HepG2 (cell line): ENCODE data around the gene SPON2. TPM values are rescaled to one million over a fixed set of nuclear protein-coding genes. Genes with fewer than 3 reads are reported as not detected.

ENCODE experiments used
- FOXA3 ChIP-seq: IDR thresholded peaks from 2 replicates; pipeline ENCODE4 v1.6.1; 2016; ENCODE audit warnings: missing genetic modification reagents, missing compliant biosample characterization
- NFYB ChIP-seq: sonication (generic); formaldehyde crosslinking; IDR thresholded peaks from 2 replicates; pipeline ENCODE4 v1.4.0; 2020; ENCODE audit warnings: missing genetic modification reagents
- RXRB ChIP-seq: IDR thresholded peaks from 2 replicates; pipeline ENCODE4 v1.6.1; 2016; ENCODE audit warnings: borderline replicate concordance, missing genetic modification reagents, missing compliant biosample characterization
- SAP130 ChIP-seq: IDR thresholded peaks from 2 replicates; pipeline ENCODE4 v1.6.1; 2016; ENCODE audit warnings: low read depth
- SP140L ChIP-seq: sonication (generic); formaldehyde crosslinking; IDR thresholded peaks from 2 replicates; pipeline ENCODE4 v1.4.0; 2020; ENCODE audit warnings: missing genetic modification reagents, borderline replicate concordance
- TRIM24 ChIP-seq: sonication (generic); formaldehyde crosslinking; IDR thresholded peaks from 2 replicates; pipeline ENCODE4 v1.8.0; 2022; ENCODE audit warnings: mild to moderate bottlenecking, missing genetic modification reagents
- XBP1 ChIP-seq: sonication (generic); formaldehyde crosslinking; IDR thresholded peaks from 2 replicates; pipeline ENCODE4 v1.5.0; 2020; ENCODE audit warnings: missing genetic modification reagents
- XRCC5 ChIP-seq: fragments of 200-400 bp; formaldehyde crosslinking; optimal IDR thresholded peaks from 2 replicates; pipeline ENCODE3; 2017; ENCODE audit warnings: mild to moderate bottlenecking, low read length
- ZBTB38 ChIP-seq: sonication (generic); formaldehyde crosslinking; IDR thresholded peaks from 2 replicates; pipeline ENCODE4 v1.5.1; 2020; ENCODE audit warnings: mild to moderate bottlenecking, missing genetic modification reagents
- ZBTB8A ChIP-seq: sonication (generic); formaldehyde crosslinking; IDR thresholded peaks from 2 replicates; pipeline ENCODE4 v1.4.0; 2020; ENCODE audit warnings: mild to moderate bottlenecking, low read depth, missing genetic modification reagents, borderline replicate concordance
- ZNF331 ChIP-seq: sonication (generic); formaldehyde crosslinking; IDR thresholded peaks from 2 replicates; pipeline ENCODE4 v1.4.0; 2020; ENCODE audit warnings: missing genetic modification reagents
- ZNF333 ChIP-seq: sonication (generic); formaldehyde crosslinking; IDR thresholded peaks from 2 replicates; pipeline ENCODE4 v1.4.0; 2020; ENCODE audit warnings: mild to moderate bottlenecking, missing genetic modification reagents, borderline replicate concordance
- ZNF558 ChIP-seq: sonication (generic); formaldehyde crosslinking; IDR thresholded peaks from 2 replicates; pipeline ENCODE4 v1.9.0; 2022; ENCODE audit warnings: mild to moderate bottlenecking, missing genetic modification reagents, borderline replicate concordance
- ZNF605 ChIP-seq: sonication (generic); formaldehyde crosslinking; IDR thresholded peaks from 2 replicates; pipeline ENCODE4 v1.8.0; 2022; ENCODE audit warnings: mild to moderate bottlenecking, missing genetic modification reagents
- ZNF724P ChIP-seq: sonication (generic); formaldehyde crosslinking; IDR thresholded peaks from 2 replicates; pipeline ENCODE4 v1.8.0; 2022; ENCODE audit warnings: missing genetic modification reagents, borderline replicate concordance
- ZSCAN9 ChIP-seq: IDR thresholded peaks from 2 replicates; pipeline ENCODE4 v1.6.1; 2016; ENCODE audit warnings: borderline replicate concordance
- polyA plus RNA-seq, 8 experiments: library from polyadenylated mRNA; depleted of rRNA in 3 of 8; stranded (reverse) in 7 of 8; unstranded in 1 of 8; fragments of >200 nt; fragmentation: Illumina TruSeq in 4 of 8; extraction: Trizol in 4 of 8; gene quantifications; 2 replicates each; pipeline versions ENCODE4 v1.2.1 to v1.2.3, GENCODE V29; 2011 to 2016; ENCODE audit warnings: low read depth in 4 of 8, missing spikeins in 1 of 8, mixed read lengths in 1 of 8; ENCODE audit not compliant: insufficient read depth in 1 of 8
- total RNA-seq, 5 experiments: library from RNA; depleted of rRNA; stranded (reverse); fragments of >200 nt; fragmentation: Illumina TruSeq; extraction: Trizol; gene quantifications; 2 replicates each; pipeline ENCODE4 v1.2.3, GENCODE V29; 2016; ENCODE audit warnings: low read depth in 1 of 5
- TF ChIP-seq, protein P1 (sequence below): sonication (generic); formaldehyde crosslinking; conservative IDR thresholded peaks from 2 replicates; pipeline ENCODE4 v1.4.0; 2020; ENCODE audit warnings: missing genetic modification reagents
- TF ChIP-seq, protein P2 (sequence below): sonication (generic); formaldehyde crosslinking; IDR thresholded peaks from 2 replicates; pipeline ENCODE4 v1.8.1; 2023; ENCODE audit warnings: mild to moderate bottlenecking, missing genetic modification reagents
- TF ChIP-seq, protein P3 (sequence below): sonication (generic); formaldehyde crosslinking; IDR thresholded peaks from 2 replicates; pipeline ENCODE4 v1.4.0; 2020; ENCODE audit warnings: missing genetic modification reagents
- TF ChIP-seq, protein P4 (sequence below): sonication (generic); formaldehyde crosslinking; IDR thresholded peaks from 2 replicates; pipeline ENCODE4 v1.9.0; 2021; ENCODE audit warnings: mild to moderate bottlenecking, missing genetic modification reagents

The SPON2 gene
- total and polyA plus RNA-seq, 2 of the 13 experiments (the other 11 are each of a cell fraction or from before 2014, with no cell fraction given) = 17.4 to 55.2 TPM

DNA sequence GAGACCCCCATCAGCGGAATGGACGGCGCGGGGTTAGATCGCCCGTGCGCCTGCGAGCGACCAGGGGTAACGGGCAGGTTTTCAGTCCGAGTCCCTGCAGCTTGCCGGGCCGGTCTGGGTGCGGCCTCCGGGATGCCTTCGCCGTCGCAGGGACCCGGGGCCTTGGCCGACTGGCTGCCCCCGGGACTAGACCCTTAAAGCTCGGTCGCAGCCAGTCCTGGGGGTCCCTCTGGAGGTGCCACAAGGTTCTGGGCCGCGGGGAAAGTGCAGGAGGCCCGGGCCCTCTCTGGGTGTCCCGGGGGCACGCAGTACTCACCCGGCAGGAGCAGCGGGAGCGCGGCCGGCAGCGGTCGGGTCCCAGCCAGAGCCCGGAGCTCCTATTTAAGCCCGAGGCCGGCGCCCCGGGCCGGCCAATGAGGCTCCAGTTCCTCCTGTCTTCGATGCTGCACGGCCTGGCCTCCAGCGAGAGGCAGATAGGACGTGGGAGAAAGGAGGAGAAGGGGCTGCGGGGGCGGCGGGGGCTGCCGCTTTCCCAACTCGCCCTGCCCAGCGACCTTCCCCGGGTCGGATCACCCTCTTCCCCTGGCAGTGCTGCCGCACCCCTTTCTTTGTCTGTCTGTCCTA, at the start of gene SPON2 (continued):
- TF ChIP-seq, protein P1, sequence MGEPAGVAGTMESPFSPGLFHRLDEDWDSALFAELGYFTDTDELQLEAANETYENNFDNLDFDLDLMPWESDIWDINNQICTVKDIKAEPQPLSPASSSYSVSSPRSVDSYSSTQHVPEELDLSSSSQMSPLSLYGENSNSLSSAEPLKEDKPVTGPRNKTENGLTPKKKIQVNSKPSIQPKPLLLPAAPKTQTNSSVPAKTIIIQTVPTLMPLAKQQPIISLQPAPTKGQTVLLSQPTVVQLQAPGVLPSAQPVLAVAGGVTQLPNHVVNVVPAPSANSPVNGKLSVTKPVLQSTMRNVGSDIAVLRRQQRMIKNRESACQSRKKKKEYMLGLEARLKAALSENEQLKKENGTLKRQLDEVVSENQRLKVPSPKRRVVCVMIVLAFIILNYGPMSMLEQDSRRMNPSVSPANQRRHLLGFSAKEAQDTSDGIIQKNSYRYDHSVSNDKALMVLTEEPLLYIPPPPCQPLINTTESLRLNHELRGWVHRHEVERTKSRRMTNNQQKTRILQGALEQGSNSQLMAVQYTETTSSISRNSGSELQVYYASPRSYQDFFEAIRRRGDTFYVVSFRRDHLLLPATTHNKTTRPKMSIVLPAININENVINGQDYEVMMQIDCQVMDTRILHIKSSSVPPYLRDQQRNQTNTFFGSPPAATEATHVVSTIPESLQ = no peak
- TF ChIP-seq ZNF724P (no peak), ZSCAN9 (CRISPR knock-in tag) (no peak), FOXA3 (no peak), ZBTB38 (CRISPR knock-in tag) (no peak), XRCC5 (peak; percentile 23), ZNF558 (CRISPR knock-in tag) (no peak), ZNF605 (CRISPR knock-in tag) (no peak), NFYB (no peak), XBP1 (CRISPR knock-in tag) (no peak), ZBTB8A (CRISPR knock-in tag) (no peak), SP140L (CRISPR knock-in tag) (no peak), SAP130 (peak; percentile 13; the same call in 1 of the 2 replicates), ZNF333 (peak; percentile 30; the same call in 1 of the 2 replicates), ZNF331 (CRISPR knock-in tag) (no peak), TRIM24 (CRISPR knock-in tag) (no peak), RXRB (CRISPR knock-in tag) (no peak)
- TF ChIP-seq, protein P2, sequence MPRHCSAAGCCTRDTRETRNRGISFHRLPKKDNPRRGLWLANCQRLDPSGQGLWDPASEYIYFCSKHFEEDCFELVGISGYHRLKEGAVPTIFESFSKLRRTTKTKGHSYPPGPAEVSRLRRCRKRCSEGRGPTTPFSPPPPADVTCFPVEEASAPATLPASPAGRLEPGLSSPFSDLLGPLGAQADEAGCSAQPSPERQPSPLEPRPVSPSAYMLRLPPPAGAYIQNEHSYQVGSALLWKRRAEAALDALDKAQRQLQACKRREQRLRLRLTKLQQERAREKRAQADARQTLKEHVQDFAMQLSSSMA (CRISPR knock-in tag) = no peak
- TF ChIP-seq, protein P3, sequence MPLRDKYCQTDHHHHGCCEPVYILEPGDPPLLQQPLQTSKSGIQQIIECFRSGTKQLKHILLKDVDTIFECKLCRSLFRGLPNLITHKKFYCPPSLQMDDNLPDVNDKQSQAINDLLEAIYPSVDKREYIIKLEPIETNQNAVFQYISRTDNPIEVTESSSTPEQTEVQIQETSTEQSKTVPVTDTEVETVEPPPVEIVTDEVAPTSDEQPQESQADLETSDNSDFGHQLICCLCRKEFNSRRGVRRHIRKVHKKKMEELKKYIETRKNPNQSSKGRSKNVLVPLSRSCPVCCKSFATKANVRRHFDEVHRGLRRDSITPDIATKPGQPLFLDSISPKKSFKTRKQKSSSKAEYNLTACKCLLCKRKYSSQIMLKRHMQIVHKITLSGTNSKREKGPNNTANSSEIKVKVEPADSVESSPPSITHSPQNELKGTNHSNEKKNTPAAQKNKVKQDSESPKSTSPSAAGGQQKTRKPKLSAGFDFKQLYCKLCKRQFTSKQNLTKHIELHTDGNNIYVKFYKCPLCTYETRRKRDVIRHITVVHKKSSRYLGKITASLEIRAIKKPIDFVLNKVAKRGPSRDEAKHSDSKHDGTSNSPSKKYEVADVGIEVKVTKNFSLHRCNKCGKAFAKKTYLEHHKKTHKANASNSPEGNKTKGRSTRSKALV = peak; percentile 70; the same call in 1 of the 2 replicates
- TF ChIP-seq, protein P4, sequence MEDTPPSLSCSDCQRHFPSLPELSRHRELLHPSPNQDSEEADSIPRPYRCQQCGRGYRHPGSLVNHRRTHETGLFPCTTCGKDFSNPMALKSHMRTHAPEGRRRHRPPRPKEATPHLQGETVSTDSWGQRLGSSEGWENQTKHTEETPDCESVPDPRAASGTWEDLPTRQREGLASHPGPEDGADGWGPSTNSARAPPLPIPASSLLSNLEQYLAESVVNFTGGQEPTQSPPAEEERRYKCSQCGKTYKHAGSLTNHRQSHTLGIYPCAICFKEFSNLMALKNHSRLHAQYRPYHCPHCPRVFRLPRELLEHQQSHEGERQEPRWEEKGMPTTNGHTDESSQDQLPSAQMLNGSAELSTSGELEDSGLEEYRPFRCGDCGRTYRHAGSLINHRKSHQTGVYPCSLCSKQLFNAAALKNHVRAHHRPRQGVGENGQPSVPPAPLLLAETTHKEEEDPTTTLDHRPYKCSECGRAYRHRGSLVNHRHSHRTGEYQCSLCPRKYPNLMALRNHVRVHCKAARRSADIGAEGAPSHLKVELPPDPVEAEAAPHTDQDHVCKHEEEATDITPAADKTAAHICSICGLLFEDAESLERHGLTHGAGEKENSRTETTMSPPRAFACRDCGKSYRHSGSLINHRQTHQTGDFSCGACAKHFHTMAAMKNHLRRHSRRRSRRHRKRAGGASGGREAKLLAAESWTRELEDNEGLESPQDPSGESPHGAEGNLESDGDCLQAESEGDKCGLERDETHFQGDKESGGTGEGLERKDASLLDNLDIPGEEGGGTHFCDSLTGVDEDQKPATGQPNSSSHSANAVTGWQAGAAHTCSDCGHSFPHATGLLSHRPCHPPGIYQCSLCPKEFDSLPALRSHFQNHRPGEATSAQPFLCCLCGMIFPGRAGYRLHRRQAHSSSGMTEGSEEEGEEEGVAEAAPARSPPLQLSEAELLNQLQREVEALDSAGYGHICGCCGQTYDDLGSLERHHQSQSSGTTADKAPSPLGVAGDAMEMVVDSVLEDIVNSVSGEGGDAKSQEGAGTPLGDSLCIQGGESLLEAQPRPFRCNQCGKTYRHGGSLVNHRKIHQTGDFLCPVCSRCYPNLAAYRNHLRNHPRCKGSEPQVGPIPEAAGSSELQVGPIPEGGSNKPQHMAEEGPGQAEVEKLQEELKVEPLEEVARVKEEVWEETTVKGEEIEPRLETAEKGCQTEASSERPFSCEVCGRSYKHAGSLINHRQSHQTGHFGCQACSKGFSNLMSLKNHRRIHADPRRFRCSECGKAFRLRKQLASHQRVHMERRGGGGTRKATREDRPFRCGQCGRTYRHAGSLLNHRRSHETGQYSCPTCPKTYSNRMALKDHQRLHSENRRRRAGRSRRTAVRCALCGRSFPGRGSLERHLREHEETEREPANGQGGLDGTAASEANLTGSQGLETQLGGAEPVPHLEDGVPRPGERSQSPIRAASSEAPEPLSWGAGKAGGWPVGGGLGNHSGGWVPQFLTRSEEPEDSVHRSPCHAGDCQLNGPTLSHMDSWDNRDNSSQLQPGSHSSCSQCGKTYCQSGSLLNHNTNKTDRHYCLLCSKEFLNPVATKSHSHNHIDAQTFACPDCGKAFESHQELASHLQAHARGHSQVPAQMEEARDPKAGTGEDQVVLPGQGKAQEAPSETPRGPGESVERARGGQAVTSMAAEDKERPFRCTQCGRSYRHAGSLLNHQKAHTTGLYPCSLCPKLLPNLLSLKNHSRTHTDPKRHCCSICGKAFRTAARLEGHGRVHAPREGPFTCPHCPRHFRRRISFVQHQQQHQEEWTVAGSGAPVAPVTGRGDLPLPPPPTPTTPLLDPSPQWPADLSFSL (CRISPR knock-in tag) = no peak
